Colonic mucosa (tissue), 4 donors: ENCODE measurements around the gene SLIT3. TPM values are rescaled to one million over a fixed set of nuclear protein-coding genes. Genes with fewer than 3 reads are reported as not detected.

ENCODE experiments used
- DNase-seq: peaks from one replicate; pipeline ENCODE4 v3.0.0-alpha.2; 2020
- H3K27ac ChIP-seq: fragments of 200-600 bp; one replicate; pipeline ENCODE4 v1.8.0; 2021
- H3K27me3 ChIP-seq: fragments of 200-600 bp; one replicate; pipeline ENCODE4 v1.8.0; 2021
- H3K36me3 ChIP-seq: fragments of 200-600 bp; one replicate; pipeline ENCODE4 v1.8.0; 2021
- H3K4me1 ChIP-seq: fragments of 200-600 bp; one replicate; pipeline ENCODE4 v1.8.0; 2021; ENCODE audit warnings: mild to moderate bottlenecking
- H3K4me3 ChIP-seq: fragments of 200-600 bp; one replicate; pipeline ENCODE4 v1.8.0; 2021
- H3K9ac ChIP-seq, 2 donors: one replicate each; pipeline ENCODE4 v1.7.0; 2013; ENCODE audit warnings: control low read depth in 2 of 2, low read depth in 2 of 2, low read length in 2 of 2
- H3K9me3 ChIP-seq: fragments of 200-600 bp; one replicate; pipeline ENCODE4 v1.8.0; 2021
- CTCF ChIP-seq: fragments of 200-600 bp; IDR thresholded peaks from one replicate; pipeline ENCODE4 v1.8.0; 2022; ENCODE audit warnings: antibody characterized with exemption, mild to moderate bottlenecking
- intact Hi-C: fragments of 100-400 bp; cut with DNase I; formaldehyde crosslinking; loops from one replicate; pipeline ENCODE4 v1.14.1; 2022
- total RNA-seq, 2 donors: library from RNA; stranded (reverse); fragmentation: NEBNext Ultra II Directional in 1 of 2; extraction: Animal tissue kit (Norgen Biotek cat#: 25700) in 1 of 2; gene quantifications; one replicate each; pipeline ENCODE4 v1.2.1, GENCODE V29; 2021
- donor health status: healthy.
- donor health status: DM: no; HTN: no; CAD: no.
- donor health status: DM: no; HTN: no; CAD: no.

SLIT3 gene
- total RNA-seq, 2 donors from 2014 or later: 3.4 to 7.6 TPM

- H3K36me3 ChIP-seq: no peaks in the 10 kb centered on the region
- no peak for TF ChIP-seq CTCF
- DNase-seq: no peak
- H3K4me3 ChIP-seq: no peak overlapping the region
- no peak overlapping the region for H3K9ac ChIP-seq
- intact Hi-C loops: no loop called here
- H3K4me1 ChIP-seq: no peaks in the 10 kb centered on the region
- H3K9me3 ChIP-seq: no peaks in the 10 kb centered on the region
- no peaks in the 10 kb centered on the region for H3K27me3 ChIP-seq
- no peak overlapping the region for H3K27ac ChIP-seq
These were observed 442.6 kb downstream of the SLIT3 start for GRCh38 chr5:168858371-168858770.

- no peak for DNase-seq
- TF ChIP-seq CTCF: no peak
- H3K4me3 ChIP-seq: no peak overlapping the region
- no peak overlapping the region for H3K9ac ChIP-seq
- no peaks in the 10 kb centered on the region for H3K27me3 ChIP-seq
- intact Hi-C loops: no loop called here
- H3K4me1 ChIP-seq: no peaks in the 10 kb centered on the region
- H3K9me3 ChIP-seq: no peaks in the 10 kb centered on the region
- H3K27ac ChIP-seq: no peak overlapping the region
- no peaks in the 10 kb centered on the region for H3K36me3 ChIP-seq
These were observed 447.0 kb downstream of the SLIT3 start for GRCh38 chr5:168853972-168854371.

GRCh38 chr5:168852329-168852728, 448.6 kb downstream of the SLIT3 start:
- Histone ChIP-seq H3K36me3 (no peaks in the 10 kb centered on the region), H3K27ac (no peak overlapping the region), H3K4me1 (no peaks in the 10 kb centered on the region), H3K27me3 (no peaks in the 10 kb centered on the region), H3K9ac (no peak overlapping the region), H3K4me3 (no peak overlapping the region), H3K9me3 (no peaks in the 10 kb centered on the region)
- no peak for DNase-seq
- intact Hi-C loops: no loop called here
- TF ChIP-seq CTCF: no peak

GRCh38 chr5:168851902-168852321, 449.0 kb downstream of the SLIT3 start:
- H3K9ac ChIP-seq: no peak overlapping the region
- no peaks in the 10 kb centered on the region for H3K36me3 ChIP-seq
- no peak for TF ChIP-seq CTCF
- no peak for DNase-seq
- no peak overlapping the region for H3K27ac ChIP-seq
- intact Hi-C loops: no loop called here
- H3K4me1 ChIP-seq: no peaks in the 10 kb centered on the region
- H3K27me3 ChIP-seq: no peaks in the 10 kb centered on the region
- H3K9me3 ChIP-seq: no peaks in the 10 kb centered on the region
- H3K4me3 ChIP-seq: no peak overlapping the region

GRCh38 chr5:168850683-168851082, 450.3 kb downstream of the SLIT3 start:
- TF ChIP-seq CTCF: no peak
- intact Hi-C loops: no loop called here
- Histone ChIP-seq H3K9me3 (no peaks in the 10 kb centered on the region), H3K27me3 (no peaks in the 10 kb centered on the region), H3K9ac (no peak overlapping the region), H3K27ac (no peak overlapping the region), H3K36me3 (no peaks in the 10 kb centered on the region), H3K4me1 (no peaks in the 10 kb centered on the region), H3K4me3 (no peak overlapping the region)
- DNase-seq: no peak

- H3K4me1 ChIP-seq: no peaks in the 10 kb centered on the region
- no peaks in the 10 kb centered on the region for H3K9me3 ChIP-seq
- H3K27me3 ChIP-seq: no peaks in the 10 kb centered on the region
- no peak overlapping the region for H3K4me3 ChIP-seq
- H3K9ac ChIP-seq: no peak overlapping the region
- no peaks in the 10 kb centered on the region for H3K36me3 ChIP-seq
- no peak overlapping the region for H3K27ac ChIP-seq
- intact Hi-C loops: no loop called here
- no peak for DNase-seq
- no peak for TF ChIP-seq CTCF
These were observed 452.4 kb downstream of the SLIT3 start for GRCh38 chr5:168848569-168848968.
